ENCODE results near the gene C6orf62.
"Not testable (repeated sequence)": the region's sequence is repeated elsewhere in the genome, so short reads cannot be mapped to it uniquely, and the experiment has no call there.

The C6orf62 gene

GRCh38 chr6:24696097-24696496 is 22.9 kb downstream of the C6orf62 start:
- no peak for FAIRE-seq

GRCh38 chr6:24695635-24696034 is 23.3 kb downstream of the C6orf62 start:
- peak; percentile 6 for FAIRE-seq

- FAIRE-seq: no peak
Measured at GRCh38 chr6:24694198-24694597, 24.8 kb downstream of the C6orf62 start.

GRCh38 chr6:24692848-24693592 is 25.9 kb downstream of the C6orf62 start:
- FAIRE-seq: no peak

- no peak for FAIRE-seq
Measured at GRCh38 chr6:24692415-24692814, 26.5 kb downstream of the C6orf62 start.

GRCh38 chr6:24692003-24692402 is 27.0 kb downstream of the C6orf62 start:
- FAIRE-seq: no peak

- no peak for FAIRE-seq
Measured at GRCh38 chr6:24691550-24691949, 27.4 kb downstream of the C6orf62 start.

- no peak for FAIRE-seq
Measured at GRCh38 chr6:24690593-24690992, 28.4 kb downstream of the C6orf62 start.

- no peak for FAIRE-seq
Measured at GRCh38 chr6:24689964-24690363, 29.0 kb downstream of the C6orf62 start.

- FAIRE-seq: no peak
Measured at GRCh38 chr6:24686946-24687345, 32.0 kb downstream of the C6orf62 start.

GRCh38 chr6:24686408-24686807 is 32.5 kb downstream of the C6orf62 start:
- no peak for FAIRE-seq

GRCh38 chr6:24683297-24684296 is 35.4 kb downstream of the C6orf62 start:
- no peak for FAIRE-seq

- FAIRE-seq: no peak
Measured at GRCh38 chr6:24680582-24680981, 38.4 kb downstream of the C6orf62 start.

GRCh38 chr6:24678792-24679352 is 40.1 kb downstream of the C6orf62 start:
- FAIRE-seq: not testable (repeated sequence)

- FAIRE-seq: no peak
Measured at GRCh38 chr6:24673625-24674024, 45.3 kb downstream of the C6orf62 start.

GRCh38 chr6:24672620-24673182 is 46.3 kb downstream of the C6orf62 start:
- FAIRE-seq: no peak

- FAIRE-seq: not testable (repeated sequence)
Measured at GRCh38 chr6:24671077-24671476, 47.9 kb downstream of the C6orf62 start.

- not testable (repeated sequence) for FAIRE-seq
Measured at GRCh38 chr6:24670492-24670891, 48.5 kb downstream of the C6orf62 start.

GRCh38 chr6:24668997-24669361 is 50.0 kb downstream of the C6orf62 start:
- no peak for FAIRE-seq

GRCh38 chr6:24668066-24668996 is 50.6 kb downstream of the C6orf62 start:
- FAIRE-seq: not testable (repeated sequence)

GRCh38 chr6:24667378-24667803 is 51.6 kb downstream of the C6orf62 start:
- FAIRE-seq: no peak
